Prostate gland (tissue), 2 donors: Measurements from ENCODE around the gene RBP7. TPM values are rescaled to one million over a fixed set of nuclear protein-coding genes. Genes with fewer than 3 reads are reported as not detected.

ENCODE experiments used
- DNase-seq: peaks from one replicate; pipeline ENCODE4 v3.0.0-alpha.2; 2019; ENCODE audit warnings: low spot score
- H3K27ac ChIP-seq, 2 donors: fragments of 200-600 bp; sonication (generic); 2 replicates each; pipeline ENCODE4 v1.5.1; 2017 to 2019
- H3K27me3 ChIP-seq: fragments of 200-600 bp; sonication (generic); replicated peaks from 2 replicates; pipeline ENCODE4 v1.5.1; 2019; ENCODE audit not compliant: insufficient read depth
- H3K36me3 ChIP-seq, 2 donors: fragments of 200-600 bp; sonication (generic); 1 replicate in 1 of 2; 2 replicates in 1 of 2; pipeline versions ENCODE4 v1.5.1 to v1.8.1; 2017 to 2019
- H3K4me1 ChIP-seq: fragments of 200-600 bp; sonication (generic); replicated peaks from 2 replicates; pipeline ENCODE4 v1.5.1; 2019
- H3K4me3 ChIP-seq, 2 donors: fragments of 200-600 bp; sonication (generic); 2 replicates each; pipeline ENCODE4 v1.5.1; 2017 to 2019
- H3K9me3 ChIP-seq: fragments of 200-600 bp; sonication (generic); 2 replicates; pipeline ENCODE4 v1.5.1; 2017
- POLR2A ChIP-seq: fragments of 450-650 bp; IDR thresholded peaks from one replicate; pipeline ENCODE4 v1.6.1; 2016; ENCODE audit warnings: antibody characterized with exemption, mild to moderate bottlenecking
- POLR2AphosphoS5 ChIP-seq: sonication (generic); formaldehyde crosslinking; IDR thresholded peaks from one replicate; pipeline ENCODE4 v1.6.1; 2017; ENCODE audit warnings: antibody characterized with exemption
- WGBS: methylation state at CpG from one replicate; pipeline ENCODE4 v1.1.5; 2018; 5-methylcytosine and 5-hydroxymethylcytosine counted together
- intact Hi-C: fragments of 100-400 bp; cut with DNase I; formaldehyde crosslinking; loops from one replicate; pipeline ENCODE4 v1.14.2; 2022
- total RNA-seq, 2 donors: library from RNA; depleted of rRNA; stranded (reverse); fragments of >200 nt; gene quantifications; one replicate each; pipeline ENCODE4 v1.1.0, GENCODE V29; 2016
- TF ChIP-seq, protein P1 (sequence below), 4 experiments: fragments of 200-600 bp in 2 of 4; fragments of 450-650 bp in 2 of 4; sonication (generic) in 2 of 4; IDR thresholded peaks; 1 replicate in 3 of 4; 2 replicates in 1 of 4; pipeline ENCODE4 v1.5.1; 2016 to 2019; ENCODE audit warnings: antibody characterized with exemption in 4 of 4, mild to moderate bottlenecking in 2 of 4, moderate library complexity in 2 of 4

Gene RBP7
- total RNA-seq, 2 donors from 2014 or later, result 5.9 to 23.5 TPM

DNA sequence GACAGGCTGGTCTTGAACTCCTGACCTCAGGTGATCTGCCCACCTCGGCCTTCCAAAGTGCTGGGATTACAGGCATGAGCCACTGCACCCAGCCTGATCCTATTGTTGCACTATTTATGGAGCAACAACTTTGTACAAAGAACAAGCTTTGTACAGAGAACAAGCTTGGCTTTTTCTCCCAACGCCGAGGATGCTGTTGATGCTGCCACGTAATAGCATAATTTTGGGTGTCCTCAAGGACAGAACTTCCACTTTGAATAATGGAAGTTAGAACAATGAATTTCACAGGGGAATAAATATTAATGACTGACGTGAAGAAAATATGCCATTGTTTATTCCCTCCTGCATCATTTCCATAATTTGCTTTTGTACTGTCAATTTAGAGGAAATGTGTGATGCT, 12.8 kb upstream of the RBP7 start:
- no peak overlapping the region for H3K4me3 ChIP-seq
- TF ChIP-seq, protein P1, sequence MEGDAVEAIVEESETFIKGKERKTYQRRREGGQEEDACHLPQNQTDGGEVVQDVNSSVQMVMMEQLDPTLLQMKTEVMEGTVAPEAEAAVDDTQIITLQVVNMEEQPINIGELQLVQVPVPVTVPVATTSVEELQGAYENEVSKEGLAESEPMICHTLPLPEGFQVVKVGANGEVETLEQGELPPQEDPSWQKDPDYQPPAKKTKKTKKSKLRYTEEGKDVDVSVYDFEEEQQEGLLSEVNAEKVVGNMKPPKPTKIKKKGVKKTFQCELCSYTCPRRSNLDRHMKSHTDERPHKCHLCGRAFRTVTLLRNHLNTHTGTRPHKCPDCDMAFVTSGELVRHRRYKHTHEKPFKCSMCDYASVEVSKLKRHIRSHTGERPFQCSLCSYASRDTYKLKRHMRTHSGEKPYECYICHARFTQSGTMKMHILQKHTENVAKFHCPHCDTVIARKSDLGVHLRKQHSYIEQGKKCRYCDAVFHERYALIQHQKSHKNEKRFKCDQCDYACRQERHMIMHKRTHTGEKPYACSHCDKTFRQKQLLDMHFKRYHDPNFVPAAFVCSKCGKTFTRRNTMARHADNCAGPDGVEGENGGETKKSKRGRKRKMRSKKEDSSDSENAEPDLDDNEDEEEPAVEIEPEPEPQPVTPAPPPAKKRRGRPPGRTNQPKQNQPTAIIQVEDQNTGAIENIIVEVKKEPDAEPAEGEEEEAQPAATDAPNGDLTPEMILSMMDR (IDR thresholded peaks at IDR 0.05), result no peak
- TF ChIP-seq POLR2AphosphoS5 (no peak), POLR2A (no peak)
- 91% methylated on average over 5 of the region's 5 CpGs for WGBS
- H3K9me3 ChIP-seq, result no peaks in the 10 kb centered on the region
- H3K27ac ChIP-seq, result no peak overlapping the region
- no peak for DNase-seq
- intact Hi-C loops, result no loop called here
- no peaks in the 10 kb centered on the region for H3K4me1 ChIP-seq
- no peaks in the 10 kb centered on the region for H3K36me3 ChIP-seq
- no peaks in the 10 kb centered on the region for H3K27me3 ChIP-seq

DNA sequence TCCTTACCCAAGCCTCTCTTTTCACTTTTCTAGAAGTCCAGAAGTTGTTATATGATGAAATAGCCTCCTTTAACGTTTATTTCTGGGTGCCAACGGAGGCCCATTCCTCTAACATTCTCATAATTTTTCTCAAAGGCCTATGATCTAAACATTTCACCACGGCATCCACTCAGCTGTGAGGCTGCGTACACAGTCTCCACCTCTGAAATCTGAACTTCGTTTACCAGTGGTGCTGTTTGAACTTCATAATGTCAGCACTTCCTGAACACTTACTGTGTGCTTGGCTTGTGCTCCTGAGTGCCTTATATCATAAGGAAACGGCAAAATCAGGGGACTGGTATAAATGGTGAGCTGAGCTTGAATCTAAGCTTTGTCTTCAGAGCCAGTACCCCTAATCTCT, 12.0 kb upstream of the RBP7 start:
- Histone ChIP-seq H3K4me3 (no peak overlapping the region), H3K27me3 (no peaks in the 10 kb centered on the region), H3K27ac (no peak overlapping the region), H3K9me3 (no peaks in the 10 kb centered on the region), H3K4me1 (no peaks in the 10 kb centered on the region), H3K36me3 (no peaks in the 10 kb centered on the region)
- intact Hi-C loops, result no loop called here
- TF ChIP-seq, protein P1 (IDR thresholded peaks at IDR 0.05), result no peak
- TF ChIP-seq POLR2A (no peak), POLR2AphosphoS5 (no peak)
- no peak for DNase-seq
- 36% methylated on average over 6 of the region's 6 CpGs for WGBS

DNA sequence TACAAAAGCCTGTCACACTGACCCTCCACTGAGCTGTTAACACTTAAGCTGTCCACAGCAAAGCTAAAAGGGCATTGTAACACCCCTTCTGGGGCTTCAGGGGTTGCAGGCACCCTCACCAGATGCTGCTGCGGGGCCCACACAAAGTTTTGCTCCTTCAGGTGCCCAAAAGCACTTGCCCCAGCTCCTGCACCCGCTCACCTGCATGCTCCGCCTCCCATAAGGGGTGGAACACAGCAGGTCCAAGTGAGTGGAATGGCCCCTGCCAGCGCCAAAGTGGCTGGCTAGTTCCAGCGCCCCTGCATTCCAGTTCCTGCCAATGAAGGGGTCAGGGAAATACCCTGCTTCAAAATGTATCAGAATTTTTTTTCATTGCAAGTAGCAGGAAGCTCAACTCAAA, 7.3 kb upstream of the RBP7 start:
- Histone ChIP-seq H3K36me3 (no peaks in the 10 kb centered on the region), H3K4me3 (no peak overlapping the region), H3K27me3 (no peaks in the 10 kb centered on the region), H3K27ac (no peak overlapping the region), H3K4me1 (no peaks in the 10 kb centered on the region), H3K9me3 (no peaks in the 10 kb centered on the region)
- 93% methylated on average over 5 of the region's 5 CpGs for WGBS
- DNase-seq, result no peak
- TF ChIP-seq POLR2A (no peak), POLR2AphosphoS5 (no peak)
- TF ChIP-seq, protein P1 (IDR thresholded peaks at IDR 0.05), result no peak
- intact Hi-C loops, result no loop called here

DNA sequence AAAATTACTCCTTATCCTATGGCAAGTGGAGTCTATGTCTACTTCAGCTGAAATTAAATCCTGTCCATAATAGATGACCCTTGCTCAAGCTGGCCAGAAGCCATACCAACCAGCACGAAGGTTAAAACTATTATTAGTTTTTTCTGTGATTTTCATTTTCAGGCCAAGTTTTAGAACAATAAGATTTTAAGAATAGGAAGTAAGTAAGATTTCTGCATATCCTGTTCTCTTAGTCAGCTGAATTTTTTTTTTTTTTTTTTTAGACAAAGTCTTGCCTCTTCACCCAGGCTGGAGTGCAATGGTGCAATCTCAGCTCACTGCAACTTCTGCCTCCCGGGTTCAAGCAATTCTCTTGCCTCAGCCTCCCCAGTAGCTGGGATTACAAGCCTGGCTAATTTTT, 6.1 kb upstream of the RBP7 start:
- TF ChIP-seq POLR2A (no peak), POLR2AphosphoS5 (no peak)
- TF ChIP-seq, protein P1 (IDR thresholded peaks at IDR 0.05), result no peak
- no peak overlapping the region for H3K4me3 ChIP-seq
- no peaks in the 10 kb centered on the region for H3K27me3 ChIP-seq
- H3K36me3 ChIP-seq, result no peaks in the 10 kb centered on the region
- intact Hi-C loops, result no loop called here
- H3K4me1 ChIP-seq, result no peaks in the 10 kb centered on the region
- no peaks in the 10 kb centered on the region for H3K9me3 ChIP-seq
- DNase-seq, result no peak
- WGBS, result 53% methylated on average over 2 of the region's 2 CpGs
- H3K27ac ChIP-seq, result no peak overlapping the region

DNA sequence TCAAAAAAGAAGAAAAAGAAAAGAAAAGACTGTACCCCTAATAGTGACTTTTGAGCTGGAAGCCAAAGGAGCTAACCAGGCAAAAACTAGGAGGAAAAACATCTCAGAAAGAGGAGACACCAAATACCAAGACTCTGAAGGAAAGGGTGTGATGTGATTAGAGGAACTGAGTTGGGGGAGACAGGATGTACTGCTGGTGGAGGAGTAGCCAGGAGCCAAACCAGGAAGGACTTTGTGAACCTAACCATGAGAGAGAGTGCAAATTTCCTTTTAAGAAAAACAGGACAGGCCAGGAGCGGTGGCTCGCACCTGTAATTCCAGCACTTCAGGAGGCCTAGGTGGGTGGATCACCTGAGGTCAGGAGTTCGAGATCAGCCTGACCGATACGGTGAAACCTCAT, 4.1 kb upstream of the RBP7 start:
- DNase-seq, result no peak
- Histone ChIP-seq H3K9me3 (no peaks in the 10 kb centered on the region), H3K4me3 (no peak overlapping the region), H3K4me1 (no peaks in the 10 kb centered on the region), H3K27ac (no peak overlapping the region), H3K27me3 (no peaks in the 10 kb centered on the region), H3K36me3 (no peaks in the 10 kb centered on the region)
- no peak for TF ChIP-seq POLR2A
- TF ChIP-seq, protein P1 (IDR thresholded peaks at IDR 0.05), result no peak
- TF ChIP-seq POLR2AphosphoS5, result no peak
- intact Hi-C loops, result no loop called here
- WGBS, result 90% methylated on average over 5 of the region's 5 CpGs
